Caco-2 (cell line): Measurements from ENCODE around the gene HMSD. TPM values are rescaled to one million over a fixed set of nuclear protein-coding genes. Genes with fewer than 3 reads are reported as not detected.
"Not testable (repeated sequence)": the region's sequence is repeated elsewhere in the genome, so short reads cannot be mapped to it uniquely, and the experiment has no call there.

Experiments used
- BruUV-seq: library from RNA; stranded (reverse); fragments of 400-500 nt; replicated peaks from 2 replicates; lab custom pipeline; 2021; lab: Mats Ljungman, UMichigan
- CTCF ChIA-PET: fragments of 300-600 bp; sonication (Branson Sonifier 250); formaldehyde crosslinking; loops from one replicate; lab custom pipeline; 2022; ENCODE audit warnings: antibody characterized with exemption; lab: Charles Lee
- POLR2A ChIA-PET: fragments of 300-600 bp; sonication (Branson Sonifier 250); formaldehyde crosslinking; loops from one replicate; lab custom pipeline; 2022; ENCODE audit warnings: antibody characterized with exemption; lab: Charles Lee
- DNase-seq, 2 experiments: peaks; one replicate each; pipeline versions ENCODE4 v3.0.0 to v3.0.0-alpha.2; 2020 to 2022
- H3K27me3 ChIP-seq: replicated peaks from 2 replicates; pipeline ENCODE4 v1.6.0; 2011; ENCODE audit warnings: low read length; ENCODE audit not compliant: control insufficient read depth, insufficient read depth
- H3K36me3 ChIP-seq: 2 replicates; pipeline ENCODE4 v1.5.1; 2011; ENCODE audit warnings: low read length; ENCODE audit not compliant: control insufficient read depth, insufficient read depth
- H3K4me1 ChIP-seq: fragments of 250-450 bp; sonication (Bioruptor Pico); 2 replicates; pipeline ENCODE4 v1.5.1; 2020; ENCODE audit warnings: mild to moderate bottlenecking
- H3K4me3 ChIP-seq: 2 replicates; pipeline ENCODE4 v1.5.1; 2011; ENCODE audit warnings: low read depth, mild to moderate bottlenecking, control low read depth, low read length
- H3K9me3 ChIP-seq: fragments of 250-450 bp; sonication (Bioruptor Pico); 2 replicates; pipeline ENCODE4 v1.5.1; 2020; ENCODE audit warnings: mild to moderate bottlenecking, moderate library complexity
- H3K27ac Mint-ChIP-seq: one replicate; pipeline ENCODE4 v1.8.0; 2022; ENCODE audit warnings: mixed read lengths; ENCODE audit not compliant: unreplicated experiment
- H3K27me3 Mint-ChIP-seq: one replicate; pipeline ENCODE4 v1.8.0; 2022; ENCODE audit warnings: mixed read lengths; ENCODE audit not compliant: insufficient read depth, unreplicated experiment
- H3K36me3 Mint-ChIP-seq: one replicate; pipeline ENCODE4 v1.8.0; 2022; ENCODE audit warnings: mild to moderate bottlenecking, mixed read lengths; ENCODE audit not compliant: insufficient read depth, unreplicated experiment
- H3K4me1 Mint-ChIP-seq: one replicate; pipeline ENCODE4 v1.8.0; 2022; ENCODE audit warnings: low read depth, mixed read lengths; ENCODE audit not compliant: unreplicated experiment
- H3K4me3 Mint-ChIP-seq: one replicate; pipeline ENCODE4 v1.8.0; 2022; ENCODE audit warnings: mild to moderate bottlenecking, moderate library complexity, mixed read lengths; ENCODE audit not compliant: unreplicated experiment
- H3K9me3 Mint-ChIP-seq: one replicate; pipeline ENCODE4 v1.8.0; 2022; ENCODE audit warnings: mixed read lengths; ENCODE audit not compliant: unreplicated experiment
- CTCF ChIP-seq, 2 experiments: fragments of 200-600 bp in 1 of 2; IDR thresholded peaks; 1 replicate in 1 of 2; 2 replicates in 1 of 2; pipeline versions ENCODE4 v1.5.1 to v1.8.0; 2011 to 2022; ENCODE audit warnings: antibody characterized with exemption in 1 of 2, control low read depth in 1 of 2, inconsistent platforms in 1 of 2, low read depth in 1 of 2, low read length in 1 of 2, mild to moderate bottlenecking in 1 of 2, moderate library complexity in 1 of 2; ENCODE audit not compliant: insufficient read depth in 1 of 2, severe bottlenecking in 1 of 2, unreplicated experiment in 1 of 2
- intact Hi-C: fragments of 100-400 bp; cut with micrococcal nuclease; formaldehyde crosslinking; loops from one replicate; pipeline ENCODE4 v1.10.0; 2022; ENCODE audit not compliant: unreplicated experiment
- total RNA-seq: library from RNA; stranded (reverse); gene quantifications from 2 replicates; pipeline ENCODE4 v1.2.3, GENCODE V29; 2022

HMSD gene
- total RNA-seq, 1 experiment from 2014 or later: not detected

- ChIA-PET POLR2A (no interaction called here), CTCF (no interaction called here)
- Histone ChIP-seq H3K4me1 (no peaks in the 10 kb centered on the region), H3K36me3 (no peaks in the 10 kb centered on the region), H3K27me3 (no peaks in the 10 kb centered on the region), H3K9me3 (no peaks in the 10 kb centered on the region), H3K4me3 (no peak overlapping the region)
- H3K27ac Mint-ChIP-seq: no peak overlapping the region
- intact Hi-C loops: no loop called here
- no peak overlapping the region for H3K4me3 Mint-ChIP-seq
- TF ChIP-seq CTCF (IDR thresholded peaks at IDR 0.05; ENCODE audit: insufficient read depth in 1 of 2, low read depth in 1 of 2, low read length in 1 of 2, severe bottlenecking in 1 of 2, unreplicated experiment in 1 of 2): no peak
- H3K9me3 Mint-ChIP-seq: no peaks in the 10 kb centered on the region
- no TSS peak for BruUV-seq
- H3K27me3 Mint-ChIP-seq: peaks cover 18% of the 10 kb centered on the region
- H3K4me1 Mint-ChIP-seq: no peaks in the 10 kb centered on the region
- DNase-seq: no peak
- no peaks in the 10 kb centered on the region for H3K36me3 Mint-ChIP-seq
Measured at GRCh38 chr18:63940008-63940407, 9.1 kb upstream of the HMSD start.

- H3K4me3 Mint-ChIP-seq, H3K9me3 ChIP-seq, H3K36me3 Mint-ChIP-seq, H3K36me3 ChIP-seq, POLR2A ChIA-PET, intact Hi-C loops, BruUV-seq, H3K4me1 Mint-ChIP-seq, H3K27ac Mint-ChIP-seq, DNase-seq, H3K9me3 Mint-ChIP-seq, CTCF ChIA-PET, H3K27me3 ChIP-seq, H3K4me1 ChIP-seq, H3K4me3 ChIP-seq: not testable (repeated sequence)
- H3K27me3 Mint-ChIP-seq: peaks cover 18% of the 10 kb centered on the region
Measured at GRCh38 chr18:63940543-63941050, 8.5 kb upstream of the HMSD start.

DNA sequence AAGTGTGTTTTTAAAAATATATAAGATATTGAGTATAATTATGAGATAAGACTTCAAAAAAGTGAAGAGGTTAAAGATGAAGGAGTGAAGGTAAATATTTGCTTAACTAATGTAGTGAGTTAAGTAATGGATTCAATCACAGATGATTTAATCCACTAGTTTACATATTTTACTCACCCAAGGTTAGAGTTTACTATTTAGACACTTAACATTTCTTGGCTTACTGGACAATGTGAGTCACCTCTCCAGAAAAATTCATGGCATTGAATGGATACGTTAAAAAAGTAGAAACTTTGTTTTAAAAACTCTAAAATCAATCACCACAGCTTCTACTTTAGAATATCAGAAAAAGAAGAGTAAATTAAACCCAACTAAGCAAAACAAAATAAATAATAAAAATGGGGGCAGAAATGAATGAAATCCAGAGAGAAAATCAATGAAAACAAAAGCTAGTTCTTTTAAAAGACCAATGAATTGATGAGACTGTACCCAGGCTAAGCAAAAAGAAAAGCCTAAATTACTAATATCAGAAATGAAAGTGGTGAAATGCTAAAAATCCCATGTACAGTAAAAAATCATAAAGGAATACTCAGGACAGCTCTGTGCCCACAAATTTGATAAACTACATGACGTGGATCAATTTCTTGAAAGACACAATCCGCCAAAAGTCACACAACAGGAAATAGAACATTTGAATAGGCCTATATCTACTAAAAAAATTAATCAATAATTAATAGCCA is 1.9 kb upstream of the HMSD start:
- ChIA-PET POLR2A (no interaction called here), CTCF (no interaction called here)
- no peaks in the 10 kb centered on the region for H3K9me3 Mint-ChIP-seq
- H3K4me3 ChIP-seq: no peak overlapping the region
- no TSS peak for BruUV-seq
- H3K36me3 ChIP-seq: no peaks in the 10 kb centered on the region
- DNase-seq: no peak
- H3K27me3 Mint-ChIP-seq: peaks cover 16% of the 10 kb centered on the region
- no peaks in the 10 kb centered on the region for H3K27me3 ChIP-seq
- intact Hi-C loops: no loop called here
- H3K27ac Mint-ChIP-seq: no peak overlapping the region
- no peaks in the 10 kb centered on the region for H3K36me3 Mint-ChIP-seq
- no peak for TF ChIP-seq CTCF (IDR thresholded peaks at IDR 0.05; ENCODE audit: insufficient read depth in 1 of 2, low read depth in 1 of 2, low read length in 1 of 2, severe bottlenecking in 1 of 2, unreplicated experiment in 1 of 2)
- no peaks in the 10 kb centered on the region for H3K4me1 Mint-ChIP-seq
- no peaks in the 10 kb centered on the region for H3K9me3 ChIP-seq
- no peaks in the 10 kb centered on the region for H3K4me1 ChIP-seq
- no peak overlapping the region for H3K4me3 Mint-ChIP-seq
